ENCODE results near the gene ATG16L2. TPM values are rescaled to one million over a fixed set of nuclear protein-coding genes. Genes with fewer than 3 reads are reported as not detected.

Gene ATG16L2
- total RNA-seq, 2 experiments from 2014 or later = 55.3 to 59.4 TPM

- intact Hi-C loops (cut with DNase I, micrococcal nuclease) = no loop called here
- no peak for ATAC-seq
- ChIA-PET POLR2A (no interaction called here), CTCF (interaction anchor here (0.6 to 1.2 kb wide), 3 partner anchors 11 to 338 kb away, joined by 3 to 4 read pairs (median 4); no protein-coding TSS in a partner anchor)
- H3K9me3 Mint-ChIP-seq (ENCODE audit: low read depth) = no peaks in the 10 kb centered on the region
- peak overlapping the region; percentile 20 for H3K27ac Mint-ChIP-seq
- no peaks in the 10 kb centered on the region for H3K27me3 Mint-ChIP-seq
- peaks cover 6% of the 10 kb centered on the region for H3K36me3 Mint-ChIP-seq (ENCODE audit: low read depth)
- peaks cover 9% of the 10 kb centered on the region for H3K4me1 Mint-ChIP-seq
- DNase-seq = no peak
- no peak overlapping the region for H3K4me3 Mint-ChIP-seq
These were observed 21.9 kb downstream of the ATG16L2 start for GRCh38 chr11:72836111-72836510.

- no peaks in the 10 kb centered on the region for H3K27me3 Mint-ChIP-seq
- peak overlapping the region; percentile 26 for H3K27ac Mint-ChIP-seq
- DNase-seq (no peak), ATAC-seq (no peak)
- H3K9me3 Mint-ChIP-seq (ENCODE audit: low read depth) = no peaks in the 10 kb centered on the region
- H3K4me3 Mint-ChIP-seq = no peak overlapping the region
- POLR2A ChIA-PET = no interaction called here
- H3K4me1 Mint-ChIP-seq = peaks cover 9% of the 10 kb centered on the region
- CTCF ChIA-PET = interaction anchor here (0.6 to 2.5 kb wide), 3 partner anchors 7 to 24 kb away, joined by 3 to 10 read pairs (median 3); partner anchors contain the start of gene ATG16L2
- intact Hi-C loops (cut with DNase I, micrococcal nuclease) = no loop called here
- H3K36me3 Mint-ChIP-seq (ENCODE audit: low read depth) = peaks cover 9% of the 10 kb centered on the region
These were observed 24.6 kb downstream of the ATG16L2 start for GRCh38 chr11:72838691-72839305.

DNA sequence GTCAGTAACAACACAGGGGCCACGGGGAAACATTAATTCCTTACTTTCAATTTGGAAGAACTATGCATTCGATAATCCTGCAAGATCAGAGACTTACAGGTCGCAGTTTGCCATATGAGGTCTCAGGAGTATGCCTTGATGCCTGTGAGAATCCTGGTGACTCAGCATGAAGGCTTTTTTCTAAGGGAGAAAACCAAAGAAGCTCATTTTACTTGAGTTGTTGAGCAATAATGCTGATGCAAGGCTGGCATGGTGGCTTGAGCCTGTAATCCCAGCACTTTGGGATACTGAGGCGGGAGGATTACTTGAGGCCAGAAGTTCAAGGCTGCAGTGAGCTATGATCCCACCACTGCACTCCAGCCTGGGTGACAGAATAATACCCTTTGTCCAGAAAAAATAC, 26.6 kb downstream of the ATG16L2 start:
- no peak for DNase-seq

GRCh38 chr11:72841397-72841796, 27.2 kb downstream of the ATG16L2 start:
- H3K9me3 Mint-ChIP-seq (ENCODE audit: low read depth) = no peaks in the 10 kb centered on the region
- no peaks in the 10 kb centered on the region for H3K27me3 Mint-ChIP-seq
- no peak for ATAC-seq
- ChIA-PET CTCF (interaction anchor here (1.0 to 2.5 kb wide), 3 partner anchors 10 to 340 kb away, joined by 3 to 10 read pairs (median 4); no protein-coding TSS in a partner anchor), POLR2A (no interaction called here)
- peaks cover 9% of the 10 kb centered on the region for H3K36me3 Mint-ChIP-seq (ENCODE audit: low read depth)
- H3K4me3 Mint-ChIP-seq = no peak overlapping the region
- H3K4me1 Mint-ChIP-seq = no peaks in the 10 kb centered on the region
- intact Hi-C loops (cut with DNase I, micrococcal nuclease) = loop anchor here in 1 of 2 experiments (10.0 kb wide), 1 partner anchor 257 kb away; no protein-coding TSS in a partner anchor
- DNase-seq = no peak
- no peak overlapping the region for H3K27ac Mint-ChIP-seq

More for the DNA sequence above, 26.6 kb downstream of the ATG16L2 start:
- no peaks in the 10 kb centered on the region for H3K4me1 Mint-ChIP-seq
- intact Hi-C loops (cut with DNase I, micrococcal nuclease) = loop anchor here in 1 of 2 experiments (10.0 kb wide), 1 partner anchor 256 kb away; no protein-coding TSS in a partner anchor
- no peak overlapping the region for H3K27ac Mint-ChIP-seq
- no peaks in the 10 kb centered on the region for H3K9me3 Mint-ChIP-seq (ENCODE audit: low read depth)
- H3K36me3 Mint-ChIP-seq (ENCODE audit: low read depth) = peaks cover 9% of the 10 kb centered on the region
- ChIA-PET POLR2A (no interaction called here), CTCF (interaction anchor here (0.7 to 2.5 kb wide), 6 partner anchors 9 to 451 kb away, joined by 3 to 10 read pairs (median 4); no protein-coding TSS in a partner anchor)
- H3K27me3 Mint-ChIP-seq = no peaks in the 10 kb centered on the region
- H3K4me3 Mint-ChIP-seq = no peak overlapping the region
- ATAC-seq = no peak

GRCh38 chr11:72842126-72842525, 27.9 kb downstream of the ATG16L2 start:
- Mint-ChIP-seq H3K36me3 (ENCODE audit: low read depth) (peaks cover 9% of the 10 kb centered on the region), H3K4me1 (no peaks in the 10 kb centered on the region), H3K4me3 (no peak overlapping the region), H3K9me3 (ENCODE audit: low read depth) (no peaks in the 10 kb centered on the region), H3K27ac (no peak overlapping the region), H3K27me3 (no peaks in the 10 kb centered on the region)
- CTCF ChIA-PET = interaction anchor here (1.0 kb wide), 1 partner anchor 67 kb away, joined by 3 read pairs; no protein-coding TSS in a partner anchor
- POLR2A ChIA-PET = no interaction called here
- no peak for DNase-seq
- no peak for ATAC-seq
- intact Hi-C loops (cut with DNase I, micrococcal nuclease) = loop anchor here in 1 of 2 experiments (10.0 kb wide), 1 partner anchor 257 kb away; no protein-coding TSS in a partner anchor

DNA sequence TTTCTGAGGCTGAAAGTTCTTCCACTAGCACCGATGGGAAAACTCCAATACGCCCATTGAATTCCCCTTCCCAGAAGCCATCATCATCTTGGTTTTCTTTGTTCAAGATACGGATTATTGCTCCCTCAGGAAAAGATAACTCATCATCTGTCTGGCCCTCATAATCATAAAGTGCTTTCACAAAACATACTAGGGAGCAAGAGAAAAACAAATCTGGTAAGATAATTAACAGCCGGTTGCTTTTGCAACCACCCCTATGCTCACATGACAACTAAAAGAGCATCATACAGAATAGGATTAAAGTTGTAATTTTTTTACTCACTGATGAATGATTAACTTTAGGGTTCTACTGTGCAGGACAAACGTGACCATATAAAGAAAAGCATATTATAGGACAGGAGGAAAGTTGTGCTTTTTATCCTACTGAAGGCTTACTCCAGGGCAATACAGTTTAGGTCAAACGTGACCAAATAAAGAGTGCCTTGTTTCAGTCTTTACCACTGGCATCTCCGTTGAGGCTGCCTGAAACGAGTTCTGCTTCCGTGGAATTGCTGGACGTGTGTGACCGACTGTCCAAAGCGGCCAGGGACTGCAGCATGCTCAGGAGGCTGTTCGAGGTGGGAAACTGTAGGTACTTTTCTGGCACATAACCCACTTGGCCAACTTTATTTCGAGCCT, 28.6 kb downstream of the ATG16L2 start:
- Mint-ChIP-seq H3K27me3 (no peaks in the 10 kb centered on the region), H3K9me3 (ENCODE audit: low read depth) (no peaks in the 10 kb centered on the region), H3K36me3 (ENCODE audit: low read depth) (peaks cover 9% of the 10 kb centered on the region), H3K4me1 (no peaks in the 10 kb centered on the region), H3K27ac (peak overlapping the region; percentile 11), H3K4me3 (no peak overlapping the region)
- ChIA-PET CTCF (no interaction called here), POLR2A (no interaction called here)
- intact Hi-C loops (cut with DNase I, micrococcal nuclease) = loop anchor here in 1 of 2 experiments (10.0 kb wide), 1 partner anchor 258 kb away; no protein-coding TSS in a partner anchor
- DNase-seq (no peak), ATAC-seq (no peak)

DNA sequence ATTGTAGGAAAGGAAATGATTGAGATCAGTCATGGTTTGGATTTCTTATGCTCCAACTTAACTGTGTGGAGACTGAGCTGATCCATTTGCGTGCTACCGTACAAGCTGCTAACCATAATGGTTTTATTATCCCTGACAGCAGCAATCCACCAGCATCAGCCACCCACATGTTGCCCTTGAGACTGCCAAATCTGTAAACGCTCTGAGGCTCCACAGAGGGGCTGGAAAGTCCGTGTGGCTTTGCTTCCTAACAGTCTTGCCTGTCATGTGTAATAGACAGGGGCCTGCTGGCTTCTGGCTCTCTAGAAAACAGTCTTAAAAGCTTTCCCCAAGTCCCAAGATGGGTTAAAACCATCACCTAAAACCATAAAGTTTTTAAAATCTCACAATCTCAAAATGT, 30.1 kb downstream of the ATG16L2 start:
- H3K27me3 Mint-ChIP-seq = no peaks in the 10 kb centered on the region
- H3K9me3 Mint-ChIP-seq (ENCODE audit: low read depth) = no peaks in the 10 kb centered on the region
- H3K36me3 Mint-ChIP-seq (ENCODE audit: low read depth) = peaks cover 8% of the 10 kb centered on the region
- no peak overlapping the region for H3K27ac Mint-ChIP-seq
- no peak for ATAC-seq
- ChIA-PET POLR2A (no interaction called here), CTCF (interaction anchor here (1.3 to 2.0 kb wide), 3 partner anchors 13 to 119 kb away, joined by 3 to 10 read pairs (median 10); no protein-coding TSS in a partner anchor)
- peaks cover 3% of the 10 kb centered on the region for H3K4me1 Mint-ChIP-seq
- no peak overlapping the region for H3K4me3 Mint-ChIP-seq
- no peak for DNase-seq
- intact Hi-C loops (cut with DNase I, micrococcal nuclease) = loop anchor here in 1 of 2 experiments (10.0 kb wide), 1 partner anchor 260 kb away; no protein-coding TSS in a partner anchor

DNA sequence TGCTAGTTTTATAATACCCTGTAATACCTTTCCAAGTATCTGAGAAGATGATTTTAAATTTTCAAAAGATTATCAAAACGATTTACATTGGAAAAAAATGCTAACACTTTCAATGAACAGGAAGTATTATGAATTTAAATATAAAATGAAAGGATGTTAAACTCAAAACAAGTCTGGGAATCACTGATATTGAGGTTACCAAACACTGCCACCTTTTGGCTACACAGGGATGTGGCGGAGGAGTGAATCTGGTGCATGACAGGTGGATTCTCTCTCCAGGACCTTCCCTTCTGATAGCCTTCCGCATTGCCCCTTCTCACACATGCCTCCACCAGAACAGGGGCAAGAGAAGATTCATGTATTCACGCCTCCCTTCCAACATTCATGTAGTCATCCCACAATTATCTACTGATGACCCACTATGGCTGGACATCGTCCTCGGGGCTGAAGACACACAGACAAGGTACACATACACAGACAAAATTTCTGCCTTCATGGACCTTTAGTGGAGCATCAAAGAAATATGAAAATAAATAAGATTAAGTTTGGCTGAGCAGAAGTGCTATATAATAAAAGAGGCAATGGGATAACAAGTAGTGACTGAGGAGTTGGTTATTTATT, 34.7 kb downstream of the ATG16L2 start:
- Mint-ChIP-seq H3K36me3 (ENCODE audit: low read depth) (no peaks in the 10 kb centered on the region), H3K27ac (no peak overlapping the region), H3K4me1 (peaks cover 3% of the 10 kb centered on the region), H3K9me3 (ENCODE audit: low read depth) (no peaks in the 10 kb centered on the region), H3K4me3 (no peak overlapping the region), H3K27me3 (no peaks in the 10 kb centered on the region)
- ChIA-PET CTCF (interaction anchor here (1.4 to 1.7 kb wide), 2 partner anchors 17 to 124 kb away, joined by 5 to 8 read pairs; no protein-coding TSS in a partner anchor), POLR2A (no interaction called here)
- DNase-seq (peak; percentile 62), ATAC-seq (peak; percentile 71)
- intact Hi-C loops (cut with DNase I, micrococcal nuclease) = loop anchor here (1.0 to 10.0 kb wide), 2 partner anchors 124 to 264 kb away; no protein-coding TSS in a partner anchor

- ATAC-seq = no peak
- Mint-ChIP-seq H3K4me1 (peaks cover 3% of the 10 kb centered on the region), H3K9me3 (ENCODE audit: low read depth) (no peaks in the 10 kb centered on the region), H3K27me3 (no peaks in the 10 kb centered on the region), H3K4me3 (no peak overlapping the region), H3K36me3 (ENCODE audit: low read depth) (no peaks in the 10 kb centered on the region), H3K27ac (no peak overlapping the region)
- ChIA-PET POLR2A (no interaction called here), CTCF (no interaction called here)
- no peak for DNase-seq
- intact Hi-C loops (cut with DNase I, micrococcal nuclease) = no loop called here
These were observed 36.6 kb downstream of the ATG16L2 start for GRCh38 chr11:72850832-72851231.

DNA sequence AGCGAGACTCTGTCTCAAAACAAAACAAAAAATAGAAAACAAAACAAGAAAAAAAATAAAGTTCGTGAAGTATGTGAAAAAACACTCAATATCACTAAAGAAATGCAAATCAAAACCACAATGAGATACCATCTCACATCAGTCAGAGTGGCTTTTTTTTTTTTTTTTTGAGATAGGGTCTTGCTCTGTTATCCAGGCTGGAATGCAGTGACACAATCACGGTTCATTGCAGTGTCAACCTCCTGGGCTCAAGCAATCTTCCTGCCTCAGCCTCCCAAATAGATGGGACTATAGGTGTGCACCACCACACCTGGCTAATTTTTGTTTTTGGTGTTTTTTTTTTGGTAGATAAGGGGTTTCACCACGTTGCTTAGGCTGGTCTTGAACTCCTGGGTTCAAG, 37.5 kb downstream of the ATG16L2 start:
- CTCF ChIA-PET = no interaction called here
- H3K4me1 Mint-ChIP-seq = peaks cover 3% of the 10 kb centered on the region
- no peaks in the 10 kb centered on the region for H3K36me3 Mint-ChIP-seq (ENCODE audit: low read depth)
- no peaks in the 10 kb centered on the region for H3K9me3 Mint-ChIP-seq (ENCODE audit: low read depth)
- H3K27ac Mint-ChIP-seq = no peak overlapping the region
- DNase-seq (no peak), ATAC-seq (no peak)
- POLR2A ChIA-PET = no interaction called here
- no peak overlapping the region for H3K4me3 Mint-ChIP-seq
- no peaks in the 10 kb centered on the region for H3K27me3 Mint-ChIP-seq
- intact Hi-C loops (cut with DNase I, micrococcal nuclease) = no loop called here

DNA sequence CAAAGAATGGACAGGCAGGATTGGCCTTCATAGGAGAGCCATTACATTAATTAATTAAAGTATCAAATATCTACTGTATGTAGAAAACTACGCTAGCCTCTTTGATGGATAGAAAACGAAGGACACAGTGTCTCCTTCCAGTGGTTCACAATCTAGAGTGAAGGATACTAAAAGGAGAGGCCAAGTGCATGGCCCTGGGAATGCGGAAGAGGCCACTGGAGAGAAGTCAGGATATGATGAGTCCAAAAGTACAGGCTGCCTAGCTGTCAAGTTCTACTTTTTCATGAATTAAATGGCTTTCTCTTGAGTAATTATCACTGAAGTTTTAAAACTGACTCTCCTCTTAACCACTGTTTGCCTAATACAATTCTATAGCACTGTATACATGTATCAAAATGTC, 41.9 kb downstream of the ATG16L2 start:
- ATAC-seq = no peak
- Mint-ChIP-seq H3K9me3 (ENCODE audit: low read depth) (no peaks in the 10 kb centered on the region), H3K27me3 (no peaks in the 10 kb centered on the region), H3K36me3 (ENCODE audit: low read depth) (no peaks in the 10 kb centered on the region), H3K27ac (no peak overlapping the region), H3K4me3 (no peak overlapping the region), H3K4me1 (no peaks in the 10 kb centered on the region)
- intact Hi-C loops (cut with DNase I, micrococcal nuclease) = no loop called here
- CTCF ChIA-PET = no interaction called here
- POLR2A ChIA-PET = no interaction called here
- no peak for DNase-seq
